Hematopoietic multipotent progenitor cell treated with erythropoietin and hydrocortisone succinate and interleukin-3 and kit ligand, for 4 days (in vitro differentiated cells): ENCODE results near the gene KCNH1.

Experiments
- DNase-seq: peaks from one replicate; pipeline ENCODE4 v3.0.0-alpha.2; 2015

The KCNH1 gene

GRCh38 chr1:210917560-210918169, 216.3 kb downstream of the KCNH1 start:
- DNase-seq: no peak

GRCh38 chr1:210916548-210916947, 217.4 kb downstream of the KCNH1 start:
- no peak for DNase-seq

- no peak for DNase-seq
These were observed 217.9 kb downstream of the KCNH1 start for GRCh38 chr1:210915890-210916507.

- no peak for DNase-seq
These were observed 221.2 kb downstream of the KCNH1 start for GRCh38 chr1:210912752-210913151.

GRCh38 chr1:210910020-210910575, 223.8 kb downstream of the KCNH1 start:
- DNase-seq: peak; percentile 7

- no peak for DNase-seq
These were observed 225.2 kb downstream of the KCNH1 start for GRCh38 chr1:210908791-210909190.

GRCh38 chr1:210908257-210908656, 225.7 kb downstream of the KCNH1 start:
- DNase-seq: no peak

- DNase-seq: no peak
These were observed 226.6 kb downstream of the KCNH1 start for GRCh38 chr1:210907251-210907805.

GRCh38 chr1:210905944-210906453, 227.9 kb downstream of the KCNH1 start:
- DNase-seq: no peak

- no peak for DNase-seq
These were observed 228.5 kb downstream of the KCNH1 start for GRCh38 chr1:210905365-210905904.

GRCh38 chr1:210901981-210902770, 231.8 kb downstream of the KCNH1 start:
- no peak for DNase-seq

- DNase-seq: no peak
These were observed 233.1 kb downstream of the KCNH1 start for GRCh38 chr1:210900820-210901219.

GRCh38 chr1:210900079-210900478, 233.9 kb downstream of the KCNH1 start:
- no peak for DNase-seq

- DNase-seq: no peak
These were observed 234.3 kb downstream of the KCNH1 start for GRCh38 chr1:210899676-210900075.

- no peak for DNase-seq
These were observed 235.5 kb downstream of the KCNH1 start for GRCh38 chr1:210898473-210898872.

- peak; percentile 67 for DNase-seq
These were observed 250.1 kb downstream of the KCNH1 start for GRCh38 chr1:210883821-210884220.

- DNase-seq: no peak
These were observed 251.3 kb downstream of the KCNH1 start for GRCh38 chr1:210882414-210883221.

- DNase-seq: no peak
These were observed 255.4 kb downstream of the KCNH1 start for GRCh38 chr1:210878564-210878963.

GRCh38 chr1:210876275-210876674, 257.7 kb downstream of the KCNH1 start:
- no peak for DNase-seq

- DNase-seq: peak; percentile 5
These were observed 267.4 kb downstream of the KCNH1 start for GRCh38 chr1:210866532-210866931.

- peak; percentile 17 for DNase-seq
These were observed 276.2 kb downstream of the KCNH1 start for GRCh38 chr1:210857705-210858104.

GRCh38 chr1:210857146-210857663, 276.7 kb downstream of the KCNH1 start:
- DNase-seq: no peak
